K562 (cell line): ENCODE measurements around the gene SNX27. TPM values are rescaled to one million over a fixed set of nuclear protein-coding genes. Genes with fewer than 3 reads are reported as not detected.

Source experiments
- CREB1 ChIP-seq, 2 experiments: sonication (generic) in 1 of 2; formaldehyde crosslinking in 1 of 2; IDR thresholded peaks; 2 replicates each; pipeline versions ENCODE4 v1.6.1 to v1.8.0; 2012 to 2022; ENCODE audit warnings: inconsistent platforms in 1 of 2, mild to moderate bottlenecking in 1 of 2, missing genetic modification reagents in 1 of 2, moderate library complexity in 1 of 2
- CTBP1 ChIP-seq: fragments of 450-650 bp; IDR thresholded peaks from 2 replicates; pipeline ENCODE4 v1.6.1; 2016; ENCODE audit warnings: borderline replicate concordance
- EP300 ChIP-seq: IDR thresholded peaks from 2 replicates; pipeline ENCODE4 v1.6.1; 2012; ENCODE audit warnings: low read length, improper control_type of control experiment
- IFI16 ChIP-seq: fragments of 250-450 bp; sonication (Bioruptor Pico); IDR thresholded peaks from 2 replicates; pipeline ENCODE4 v2.1.2; 2022; ENCODE audit warnings: mild to moderate bottlenecking, inconsistent platforms
- JUN ChIP-seq, 2 experiments: sonication (generic) in 1 of 2; formaldehyde crosslinking in 1 of 2; IDR thresholded peaks; 2 replicates each; pipeline versions ENCODE4 v1.6.1 to v1.8.0; 2012 to 2022; ENCODE audit warnings: borderline replicate concordance in 2 of 2, mild to moderate bottlenecking in 2 of 2, improper control_type of control experiment in 1 of 2, low read depth in 1 of 2, low read length in 1 of 2, missing genetic modification reagents in 1 of 2
- KLF6 ChIP-seq: fragments of 250-450 bp; sonication (Bioruptor Pico); IDR thresholded peaks from 2 replicates; pipeline ENCODE4 v1.4.0; 2020; ENCODE audit warnings: mild to moderate bottlenecking, moderate library complexity, borderline replicate concordance
- L3MBTL2 ChIP-seq: fragments of 450-650 bp; IDR thresholded peaks from 2 replicates; pipeline ENCODE4 v1.6.1; 2016; ENCODE audit warnings: mild to moderate bottlenecking, moderate library complexity
- LCOR ChIP-seq: sonication (generic); formaldehyde crosslinking; IDR thresholded peaks from 2 replicates; pipeline ENCODE4 v1.8.0; 2022; ENCODE audit warnings: mild to moderate bottlenecking, missing genetic modification reagents
- NEUROD1 ChIP-seq: fragments of 150-350 bp; IDR thresholded peaks from 2 replicates; pipeline ENCODE4 v1.6.1; 2014; ENCODE audit warnings: borderline replicate concordance, low read length, low read depth; ENCODE audit not compliant: partially characterized antibody
- RBM22 ChIP-seq: fragments of 200-400 bp; formaldehyde crosslinking; IDR thresholded peaks from 2 replicates; pipeline ENCODE4 v1.6.1; 2018; ENCODE audit warnings: low read length, low read depth; ENCODE audit not compliant: poor library complexity, severe bottlenecking
- SMARCA4 ChIP-seq: fragments of 450-650 bp; IDR thresholded peaks from 2 replicates; pipeline ENCODE4 v1.6.1; 2016
- SPI1 ChIP-seq: IDR thresholded peaks from 2 replicates; pipeline ENCODE4 v1.6.1; 2011; ENCODE audit warnings: low read depth, low read length, control low read depth, borderline replicate concordance
- SRF ChIP-seq, 2 experiments: fragments of 250-450, 450-650 bp in 1 of 2; sonication (Bioruptor Pico) in 1 of 2; sonication (generic) in 1 of 2; formaldehyde crosslinking; IDR thresholded peaks; 2 replicates each; pipeline versions ENCODE4 v1.5.0 to v1.5.1; 2020 to 2022; ENCODE audit warnings: mild to moderate bottlenecking in 1 of 2, missing genetic modification reagents in 1 of 2
- TCF7 ChIP-seq: sonication (generic); IDR thresholded peaks from 2 replicates; pipeline ENCODE4 v1.6.1; 2016; ENCODE audit warnings: antibody characterized with exemption, borderline replicate concordance
- ZNF175 ChIP-seq: fragments of 200-800 bp; sonication (Bioruptor generic); IDR thresholded peaks from 2 replicates; pipeline ENCODE4 v1.6.1; 2016; ENCODE audit warnings: low read depth, mild to moderate bottlenecking, missing genetic modification characterization, missing compliant biosample characterization
- ZNF445 ChIP-seq: fragments of 250-450 bp; sonication (Bioruptor Pico); IDR thresholded peaks from 2 replicates; pipeline ENCODE4 v1.4.0; 2020; ENCODE audit warnings: low read depth, mild to moderate bottlenecking, moderate library complexity
- polyA plus RNA-seq, 8 experiments: library from polyadenylated mRNA; depleted of rRNA in 4 of 8; stranded (reverse) in 5 of 8; unstranded in 3 of 8; fragments of >200 nt; fragmentation: Nextera tagmentation in 2 of 8; fragmentation: Illumina TruSeq in 1 of 8; extraction: Ambion mirVana in 2 of 8; extraction: Trizol in 1 of 8; gene quantifications; 2 replicates each; pipeline versions ENCODE4 v1.2.1 to v1.2.3, GENCODE V29; 2011 to 2014; ENCODE audit warnings: inconsistent platforms in 1 of 8, missing spikeins in 1 of 8
- total RNA-seq, 7 experiments: library from RNA; depleted of rRNA in 6 of 7; stranded (reverse); fragments of >200 nt in 6 of 7; fragmentation: Illumina TruSeq in 2 of 7; extraction: Trizol in 2 of 7; gene quantifications; 2 replicates each; pipeline versions ENCODE4 v1.2.1 to v1.2.3, GENCODE V29; 2011 to 2021; ENCODE audit warnings: low replicate concordance in 1 of 7
- TF ChIP-seq, protein P1 (sequence below): fragments of 200-800 bp; sonication (Bioruptor generic); IDR thresholded peaks from 2 replicates; pipeline ENCODE4 v1.6.1; 2017; ENCODE audit warnings: missing genetic modification characterization, missing compliant biosample characterization

SNX27 gene
- total and polyA plus RNA-seq, 9 of the 15 experiments (the other 6 are each of a cell fraction or from before 2014, with no cell fraction given), result 4.5 to 18.7 (median 10.1) TPM

DNA sequence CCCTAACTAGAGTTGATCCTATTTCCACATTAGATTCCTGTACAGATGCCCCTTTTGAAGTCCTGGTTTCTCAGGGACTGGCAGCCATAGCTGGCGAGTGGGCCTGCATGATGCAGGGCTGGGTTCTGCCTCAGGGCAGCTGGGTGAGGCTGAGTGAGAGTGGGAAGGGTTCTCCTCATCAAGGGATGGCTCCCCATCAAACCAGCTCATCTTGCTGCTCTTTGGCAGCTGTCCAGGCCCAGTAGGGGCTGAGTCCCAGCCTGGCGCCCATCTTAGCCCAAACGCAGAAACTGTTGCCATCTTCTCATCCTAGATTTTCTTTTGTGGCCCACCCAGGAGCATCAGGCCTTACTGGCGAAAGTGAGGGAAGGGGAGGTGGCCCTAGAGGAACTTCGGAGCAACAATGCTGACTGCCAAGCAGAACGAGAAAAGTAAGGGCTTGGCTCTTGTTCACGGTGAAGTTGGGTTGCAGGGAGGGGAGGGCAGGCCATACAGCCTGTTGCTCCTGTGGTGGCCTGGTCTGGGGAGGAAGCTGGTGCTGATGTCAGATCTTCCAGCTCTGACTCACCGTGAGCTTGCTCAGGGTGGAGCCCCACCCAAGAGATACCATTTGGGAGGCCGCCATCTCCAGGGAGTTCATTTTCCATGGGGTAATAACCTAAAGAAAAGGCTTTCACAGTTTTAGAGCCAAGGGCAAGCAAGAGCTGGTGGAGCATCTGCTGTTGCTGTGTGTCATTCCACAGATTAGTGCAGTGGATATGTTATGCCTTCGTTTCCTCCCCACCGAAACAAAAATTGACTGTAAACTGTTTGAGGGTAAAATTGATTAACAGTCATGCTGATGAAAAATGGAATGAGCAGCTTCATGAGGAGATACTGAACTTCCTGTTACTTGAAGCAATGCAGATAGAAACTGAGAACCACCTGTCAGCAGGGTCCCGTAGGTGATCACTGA lies 37.0 kb upstream of the SNX27 start (continued):
- TF ChIP-seq JUN (IDR thresholded peaks at IDR 0.05; ENCODE audit: borderline replicate concordance, low read depth, low read length) (peak; percentile 90), JUN (CRISPR knock-in tag; IDR thresholded peaks at IDR 0.05; ENCODE audit: borderline replicate concordance) (no peak), IFI16 (CRISPR knock-in tag) (no peak), KLF6 (CRISPR knock-in tag) (peak; percentile 6; the same call in 1 of the 2 replicates), LCOR (CRISPR knock-in tag) (peak; percentile 75; the same call in 1 of the 2 replicates), SMARCA4 (peak; percentile 71), NEUROD1 (peak; percentile 41), L3MBTL2 (peak; percentile 11; the same call in 1 of the 2 replicates), RBM22 (no peak), CREB1 (IDR thresholded peaks at IDR 0.05) (peak; percentile 25; the same call in 1 of the 2 replicates), CREB1 (CRISPR knock-in tag; IDR thresholded peaks at IDR 0.05) (no peak), SPI1 (peak; percentile 44; the same call in 1 of the 2 replicates), TCF7 (no peak), ZNF445 (CRISPR knock-in tag) (no peak), EP300 (peak; percentile 63; the same call in 1 of the 2 replicates), ZNF175 (0 out of 2 replicates have a peak, but pooled peaks have one; percentile 43), CTBP1 (peak; percentile 90), SRF (CRISPR knock-in tag; IDR thresholded peaks at IDR 0.05) (peak in 1 of 2 experiments; percentile 88; a peak in 1 of 4 replicates)
- TF ChIP-seq, protein P1, sequence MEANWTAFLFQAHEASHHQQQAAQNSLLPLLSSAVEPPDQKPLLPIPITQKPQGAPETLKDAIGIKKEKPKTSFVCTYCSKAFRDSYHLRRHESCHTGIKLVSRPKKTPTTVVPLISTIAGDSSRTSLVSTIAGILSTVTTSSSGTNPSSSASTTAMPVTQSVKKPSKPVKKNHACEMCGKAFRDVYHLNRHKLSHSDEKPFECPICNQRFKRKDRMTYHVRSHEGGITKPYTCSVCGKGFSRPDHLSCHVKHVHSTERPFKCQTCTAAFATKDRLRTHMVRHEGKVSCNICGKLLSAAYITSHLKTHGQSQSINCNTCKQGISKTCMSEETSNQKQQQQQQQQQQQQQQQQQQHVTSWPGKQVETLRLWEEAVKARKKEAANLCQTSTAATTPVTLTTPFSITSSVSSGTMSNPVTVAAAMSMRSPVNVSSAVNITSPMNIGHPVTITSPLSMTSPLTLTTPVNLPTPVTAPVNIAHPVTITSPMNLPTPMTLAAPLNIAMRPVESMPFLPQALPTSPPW (CRISPR knock-in tag), result peak; percentile 38; the same call in 1 of the 2 replicates
